ENCODE measurements around the gene COPZ2. TPM values are rescaled to one million over a fixed set of nuclear protein-coding genes. Genes with fewer than 3 reads are reported as not detected.

The COPZ2 gene
- total and polyA plus RNA-seq, 11 donors: 13.2 to 64.3 (median 48.2) TPM

GRCh38 chr17:48024149-48025039 is 13.2 kb downstream of the COPZ2 start:
- 1 to 3% (median 1%) methylated on average over 27 to 54 of the region's 54 CpGs for WGBS, 4 donors
- Histone ChIP-seq H3K27ac (peak overlapping the region; percentile 5 to 90 (median 82)), H3K4me3 (peak overlapping the region; percentile 11 to 69 (median 53)), H3K4me1 (peaks cover 6 to 42% (median 38%) of the 10 kb centered on the region in 12 donors), H3K36me3 (no peaks in the 10 kb centered on the region), H3K9me3 (no peaks in the 10 kb centered on the region), H3K27me3 (peaks cover 0 to 27% (median 0%) of the 10 kb centered on the region in 9 donors)
- peak; percentile 40 to 71 (median 59) for DNase-seq
- intact Hi-C loops (cut with DNase I): loop anchor here in 9 of 10 donors (1.0 to 10.0 kb wide), 7 partner anchors 24 to 593 kb away; partner anchors contain the start of genes HOXB8 (in 5 of the 9), HOXB7 (in 3 of the 9), CBX1 (in 1 of the 9) and NFE2L1 (in 1 of the 9)
- peak in 2 of 4 donors; percentile 0 to 6 for ATAC-seq
- TF ChIP-seq POLR2A (IDR thresholded peaks at IDR 0.05) (no peak), CTCF (IDR thresholded peaks at IDR 0.05) (no peak)

- peaks cover 6 to 42% (median 38%) of the 10 kb centered on the region in 12 donors for H3K4me1 ChIP-seq
- DNase-seq (peak; percentile 82 to 92 (median 88)), ATAC-seq (peak; percentile 19 to 65 (median 58))
- H3K36me3 ChIP-seq: no peaks in the 10 kb centered on the region
- H3K27me3 ChIP-seq: peaks cover 0 to 27% (median 0%) of the 10 kb centered on the region in 9 donors
- no peaks in the 10 kb centered on the region for H3K9me3 ChIP-seq
- 1 to 7% (median 3%) methylated on average over 26 to 54 of the region's 54 CpGs for WGBS, 4 donors
- peak overlapping the region; percentile 11 to 69 (median 53) for H3K4me3 ChIP-seq
- intact Hi-C loops (cut with DNase I): loop anchor here in 6 of 10 donors (2.0 to 10.0 kb wide), 4 partner anchors 77 to 591 kb away; partner anchors contain the start of genes HOXB7 (in 3 of the 6), HOXB8 (in 3 of the 6), CBX1 (in 1 of the 6) and SCRN2 (in 1 of the 6)
- H3K27ac ChIP-seq: peak overlapping the region; percentile 5 to 90 (median 82)
- peak in 9 of 12 donors; percentile 9 to 37 (median 26) for TF ChIP-seq CTCF (IDR thresholded peaks at IDR 0.05)
- no peak for TF ChIP-seq POLR2A (IDR thresholded peaks at IDR 0.05)
Observed at GRCh38 chr17:48023400-48024148, 14.0 kb downstream of the COPZ2 start.

- intact Hi-C loops (cut with DNase I): loop anchor here in 4 of 10 donors (5.0 to 10.0 kb wide), 2 partner anchors 181 to 592 kb away; partner anchors contain the start of genes HOXB7 (in 3 of the 4), HOXB8 (in 3 of the 4) and SCRN2 (in 1 of the 4)
- ATAC-seq: no peak
- H3K4me1 ChIP-seq: peaks cover 6 to 44% (median 38%) of the 10 kb centered on the region in 12 donors
- H3K27ac ChIP-seq: peak overlapping the region in 3 of 12 donors; percentile 81 to 87 (median 82)
- no peaks in the 10 kb centered on the region for H3K9me3 ChIP-seq
- TF ChIP-seq POLR2A (IDR thresholded peaks at IDR 0.05): no peak
- no peak for TF ChIP-seq CTCF (IDR thresholded peaks at IDR 0.05)
- WGBS, 4 donors: 59 to 66% (median 62%) methylated on average over 6 of the region's 6 CpGs
- H3K36me3 ChIP-seq: no peaks in the 10 kb centered on the region
- H3K27me3 ChIP-seq: peaks cover 0 to 27% (median 0%) of the 10 kb centered on the region in 9 donors
- H3K4me3 ChIP-seq: peak overlapping the region in 3 of 12 donors; percentile 55 to 64 (median 61)
- DNase-seq: no peak
Observed at GRCh38 chr17:48022901-48023300, 14.7 kb downstream of the COPZ2 start.
